ENCODE measurements around the gene CDX2. TPM values are rescaled to one million over a fixed set of nuclear protein-coding genes. Genes with fewer than 3 reads are reported as not detected.

Gene CDX2
- total and polyA plus RNA-seq, 9 donors: 0.02 to 0.26 (median 0.12) TPM; not detected in 6

- WGBS, 3 donors: 30 to 37% (median 36%) methylated on average over 13 of the region's 13 CpGs
Observed at GRCh38 chr13:27971236-27971645, 2.1 kb upstream of the CDX2 start.

GRCh38 chr13:27970382-27971235 is 1.5 kb upstream of the CDX2 start:
- no peak for DNase-seq
- Histone ChIP-seq H3K4me3 (no peak overlapping the region), H3K9me3 (no peaks in the 10 kb centered on the region), H3K27me3 (no peaks in the 10 kb centered on the region), H3K4me1 (ENCODE audit: insufficient read depth) (no peaks in the 10 kb centered on the region), H3K27ac (no peak overlapping the region), H3K36me3 (no peaks in the 10 kb centered on the region)
- TF ChIP-seq EP300 (IDR thresholded peaks at IDR 0.05): no peak
- no peak for TF ChIP-seq CTCF (IDR thresholded peaks at IDR 0.05)
- no peak for TF ChIP-seq POLR2A (IDR thresholded peaks at IDR 0.05)
- intact Hi-C loops (cut with DNase I): loop anchor here in 2 of 4 donors (10.0 kb wide), 2 partner anchors 596 to 606 kb away; no protein-coding TSS in a partner anchor
- WGBS, 3 donors: 3 to 4% (median 3%) methylated on average over 47 to 53 of the region's 53 CpGs

More at GRCh38 chr13:27971236-27971645, 2.1 kb upstream of the CDX2 start:
- intact Hi-C loops (cut with DNase I): loop anchor here in 2 of 4 donors (10.0 kb wide), 2 partner anchors 596 to 606 kb away; no protein-coding TSS in a partner anchor
- no peak overlapping the region for H3K27ac ChIP-seq
- no peaks in the 10 kb centered on the region for H3K36me3 ChIP-seq
- no peak for DNase-seq
- no peaks in the 10 kb centered on the region for H3K4me1 ChIP-seq (ENCODE audit: insufficient read depth)
- H3K4me3 ChIP-seq: no peak overlapping the region
- H3K9me3 ChIP-seq: no peaks in the 10 kb centered on the region
- no peak for TF ChIP-seq CTCF (IDR thresholded peaks at IDR 0.05)
- TF ChIP-seq EP300 (IDR thresholded peaks at IDR 0.05): no peak
- no peak for TF ChIP-seq POLR2A (IDR thresholded peaks at IDR 0.05)
- no peaks in the 10 kb centered on the region for H3K27me3 ChIP-seq

- TF ChIP-seq EP300 (IDR thresholded peaks at IDR 0.05) (no peak), CTCF (IDR thresholded peaks at IDR 0.05) (no peak), POLR2A (IDR thresholded peaks at IDR 0.05) (no peak)
- no peaks in the 10 kb centered on the region for H3K27me3 ChIP-seq
- H3K27ac ChIP-seq: no peak overlapping the region
- H3K4me3 ChIP-seq: no peak overlapping the region
- no peak for DNase-seq
- H3K9me3 ChIP-seq: no peaks in the 10 kb centered on the region
- no peaks in the 10 kb centered on the region for H3K4me1 ChIP-seq (ENCODE audit: insufficient read depth)
- WGBS, 3 donors: 11 to 16% (median 14%) methylated on average over 7 of the region's 7 CpGs
- intact Hi-C loops (cut with DNase I): loop anchor here in 2 of 4 donors (10.0 kb wide), 2 partner anchors 595 to 605 kb away; no protein-coding TSS in a partner anchor
- H3K36me3 ChIP-seq: no peaks in the 10 kb centered on the region
Observed at GRCh38 chr13:27969866-27970229, 733 bp upstream of the CDX2 start.

- no peak for DNase-seq
- no peaks in the 10 kb centered on the region for H3K27me3 ChIP-seq
- H3K4me3 ChIP-seq: peak overlapping the region; percentile 34
- H3K4me1 ChIP-seq (ENCODE audit: insufficient read depth): no peaks in the 10 kb centered on the region
- no peaks in the 10 kb centered on the region for H3K36me3 ChIP-seq
- TF ChIP-seq EP300 (IDR thresholded peaks at IDR 0.05) (no peak), POLR2A (IDR thresholded peaks at IDR 0.05) (no peak), CTCF (IDR thresholded peaks at IDR 0.05) (no peak)
- H3K9me3 ChIP-seq: no peaks in the 10 kb centered on the region
- WGBS, 3 donors: 0 to 1% (median 1%) methylated on average over 42 to 86 of the region's 86 CpGs
- intact Hi-C loops (cut with DNase I): no loop called here
- H3K27ac ChIP-seq: no peak overlapping the region
Observed at GRCh38 chr13:27968316-27969081, 616 bp downstream of the CDX2 start.

All from ovary (tissue), 9 donors.